Testis (tissue), 3 donors: Measurements from ENCODE around the gene HLA-DRB1. TPM values are rescaled to one million over a fixed set of nuclear protein-coding genes. Genes with fewer than 3 reads are reported as not detected.

ENCODE experiments used
- DNase-seq: peaks from one replicate; pipeline ENCODE4 v3.0.0-alpha.2; 2019
- H3K27ac ChIP-seq, 2 donors: fragments of 200-600 bp; sonication (generic); one replicate each; pipeline ENCODE4 v1.5.1; 2019
- H3K27me3 ChIP-seq: fragments of 200-600 bp; sonication (generic); one replicate; pipeline ENCODE4 v1.5.1; 2019
- H3K36me3 ChIP-seq: fragments of 200-600 bp; sonication (generic); one replicate; pipeline ENCODE4 v1.5.1; 2017; ENCODE audit warnings: low read depth; ENCODE audit errors: missing control alignments
- H3K4me1 ChIP-seq: fragments of 200-600 bp; sonication (generic); one replicate; pipeline ENCODE4 v1.5.1; 2019
- H3K4me3 ChIP-seq, 2 donors: fragments of 200-600 bp; sonication (generic); one replicate each; pipeline ENCODE4 v1.5.1; 2017 to 2019
- H3K9me3 ChIP-seq: fragments of 200-600 bp; sonication (generic); one replicate; pipeline ENCODE4 v1.5.1; 2017
- POLR2A ChIP-seq: fragments of 450-650 bp; IDR thresholded peaks from one replicate; pipeline ENCODE4 v1.6.1; 2017; ENCODE audit warnings: antibody characterized with exemption, mild to moderate bottlenecking, moderate library complexity
- WGBS, 2 donors: methylation state at CpG; one replicate each; pipeline ENCODE4 v1.1.5; 2018; 5-methylcytosine and 5-hydroxymethylcytosine counted together
- intact Hi-C: fragments of 100-400 bp; cut with DNase I; formaldehyde crosslinking; loops from one replicate; pipeline ENCODE4 v1.15.1; 2023; ENCODE audit warnings: low total_unique reads
- polyA plus RNA-seq: library from polyadenylated mRNA; stranded (reverse); fragments of 350-450 nt; fragmentation: Illumina TruSeq; extraction: RNeasy Lipid Tissue Mini Kit (QIAGEN cat#74804); gene quantifications from one replicate; pipeline ENCODE4 v1.2.3, GENCODE V29; 2014; ENCODE audit warnings: low read depth, low replicate concordance; ENCODE audit not compliant: insufficient read depth
- total RNA-seq, 2 donors: library from RNA; depleted of rRNA; stranded (reverse); fragments of >200 nt; gene quantifications; one replicate each; pipeline ENCODE4 v1.2.3, GENCODE V29; 2016
- TF ChIP-seq, protein P1 (sequence below), 3 experiments: fragments of 450-650 bp in 2 of 3; fragments of 200-600 bp in 1 of 3; sonication (generic) in 1 of 3; IDR thresholded peaks; one replicate each; pipeline ENCODE4 v1.5.1; 2016 to 2019; ENCODE audit warnings: antibody characterized with exemption in 3 of 3, mild to moderate bottlenecking in 2 of 3, moderate library complexity in 1 of 3

The HLA-DRB1 gene
- total and polyA plus RNA-seq, 3 donors from 2014 or later, result 9.5 to 135 (median 12.0) TPM

GRCh38 chr6:32568561-32568960 lies 21.1 kb downstream of the HLA-DRB1 start:
- Histone ChIP-seq H3K27me3 (no peaks in the 10 kb centered on the region), H3K4me3 (no peak overlapping the region), H3K36me3 (no peaks in the 10 kb centered on the region), H3K27ac (no peak overlapping the region), H3K4me1 (no peaks in the 10 kb centered on the region), H3K9me3 (no peaks in the 10 kb centered on the region)
- no peak for DNase-seq
- intact Hi-C loops, result no loop called here
- TF ChIP-seq POLR2A, result no peak
- TF ChIP-seq, protein P1, sequence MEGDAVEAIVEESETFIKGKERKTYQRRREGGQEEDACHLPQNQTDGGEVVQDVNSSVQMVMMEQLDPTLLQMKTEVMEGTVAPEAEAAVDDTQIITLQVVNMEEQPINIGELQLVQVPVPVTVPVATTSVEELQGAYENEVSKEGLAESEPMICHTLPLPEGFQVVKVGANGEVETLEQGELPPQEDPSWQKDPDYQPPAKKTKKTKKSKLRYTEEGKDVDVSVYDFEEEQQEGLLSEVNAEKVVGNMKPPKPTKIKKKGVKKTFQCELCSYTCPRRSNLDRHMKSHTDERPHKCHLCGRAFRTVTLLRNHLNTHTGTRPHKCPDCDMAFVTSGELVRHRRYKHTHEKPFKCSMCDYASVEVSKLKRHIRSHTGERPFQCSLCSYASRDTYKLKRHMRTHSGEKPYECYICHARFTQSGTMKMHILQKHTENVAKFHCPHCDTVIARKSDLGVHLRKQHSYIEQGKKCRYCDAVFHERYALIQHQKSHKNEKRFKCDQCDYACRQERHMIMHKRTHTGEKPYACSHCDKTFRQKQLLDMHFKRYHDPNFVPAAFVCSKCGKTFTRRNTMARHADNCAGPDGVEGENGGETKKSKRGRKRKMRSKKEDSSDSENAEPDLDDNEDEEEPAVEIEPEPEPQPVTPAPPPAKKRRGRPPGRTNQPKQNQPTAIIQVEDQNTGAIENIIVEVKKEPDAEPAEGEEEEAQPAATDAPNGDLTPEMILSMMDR (IDR thresholded peaks at IDR 0.05), result no peak
- WGBS, 2 donors, result 0% methylated on average over 2 to 4 of the region's 6 CpGs

DNA sequence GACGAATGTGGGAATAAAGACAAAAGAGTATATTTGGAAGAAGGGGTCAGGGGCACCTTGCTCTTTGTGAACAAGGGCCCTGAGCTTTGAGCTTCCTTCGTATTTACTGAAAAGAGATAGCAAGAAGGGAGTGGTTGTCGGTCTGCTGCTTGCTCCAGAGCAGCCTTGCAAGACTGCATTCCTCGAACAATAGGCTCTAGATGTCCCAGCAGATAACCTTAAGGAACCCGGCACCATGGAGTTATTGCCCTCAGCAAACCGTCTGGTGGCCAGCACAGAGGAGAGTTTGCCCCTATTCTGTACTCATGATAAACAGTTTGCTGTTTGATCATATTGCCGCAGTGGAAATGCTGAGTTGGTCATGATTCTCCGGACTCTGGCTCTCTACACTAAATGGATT lies 22.7 kb downstream of the HLA-DRB1 start:
- H3K27me3 ChIP-seq, result no peaks in the 10 kb centered on the region
- intact Hi-C loops, result no loop called here
- TF ChIP-seq, protein P1 (IDR thresholded peaks at IDR 0.05), result no peak
- TF ChIP-seq POLR2A, result no peak
- H3K4me3 ChIP-seq, result no peak overlapping the region
- DNase-seq, result no peak
- no peak overlapping the region for H3K27ac ChIP-seq
- H3K36me3 ChIP-seq, result no peaks in the 10 kb centered on the region
- 44% methylated on average over 2 of the region's 8 CpGs; no CpG with 5 or more reads in 1 of the 2 donors for WGBS, 2 donors
- no peaks in the 10 kb centered on the region for H3K9me3 ChIP-seq
- no peaks in the 10 kb centered on the region for H3K4me1 ChIP-seq

- TF ChIP-seq, protein P1 (IDR thresholded peaks at IDR 0.05), result no peak
- TF ChIP-seq POLR2A, result no peak
These were observed 24.1 kb downstream of the HLA-DRB1 start for GRCh38 chr6:32565511-32565910.

GRCh38 chr6:32562940-32563339 lies 26.7 kb downstream of the HLA-DRB1 start:
- intact Hi-C loops, result no loop called here

More at GRCh38 chr6:32565511-32565910, 24.1 kb downstream of the HLA-DRB1 start:
- H3K27ac ChIP-seq, result no peak overlapping the region
- H3K27me3 ChIP-seq, result no peaks in the 10 kb centered on the region
- H3K36me3 ChIP-seq, result no peaks in the 10 kb centered on the region
- H3K9me3 ChIP-seq, result no peaks in the 10 kb centered on the region
- H3K4me3 ChIP-seq, result no peak overlapping the region
- no CpG with 5 or more reads among the region's 1 CpG for WGBS, 2 donors
- intact Hi-C loops, result no loop called here
- H3K4me1 ChIP-seq, result no peaks in the 10 kb centered on the region
- no peak for DNase-seq

GRCh38 chr6:32559747-32560146 lies 29.9 kb downstream of the HLA-DRB1 start:
- no peak for DNase-seq
- TF ChIP-seq, protein P1 (IDR thresholded peaks at IDR 0.05), result no peak
- no peak for TF ChIP-seq POLR2A
- WGBS, 2 donors, result no CpG with 5 or more reads among the region's 7 CpGs

More at GRCh38 chr6:32562940-32563339, 26.7 kb downstream of the HLA-DRB1 start:
- Histone ChIP-seq H3K9me3 (no peaks in the 10 kb centered on the region), H3K4me3 (no peak overlapping the region), H3K27me3 (no peaks in the 10 kb centered on the region), H3K36me3 (no peaks in the 10 kb centered on the region), H3K4me1 (no peaks in the 10 kb centered on the region), H3K27ac (no peak overlapping the region)
- no peak for DNase-seq
- 0% methylated on average over 1 of the region's 2 CpGs for WGBS, 2 donors
- TF ChIP-seq, protein P1 (IDR thresholded peaks at IDR 0.05), result no peak

More at GRCh38 chr6:32559747-32560146, 29.9 kb downstream of the HLA-DRB1 start:
- Histone ChIP-seq H3K27ac (no peak overlapping the region), H3K9me3 (no peaks in the 10 kb centered on the region), H3K4me1 (no peaks in the 10 kb centered on the region), H3K4me3 (no peak overlapping the region), H3K36me3 (no peaks in the 10 kb centered on the region), H3K27me3 (no peaks in the 10 kb centered on the region)
- intact Hi-C loops, result no loop called here
